GM13977 (cell line): ENCODE data around the gene TM4SF1.

ENCODE experiments used
- DNase-seq: peaks from one replicate; pipeline ENCODE4 v3.0.0; 2012; ENCODE audit warnings: low spot score
- CTCF ChIP-seq: IDR thresholded peaks from 2 replicates; pipeline ENCODE4 v1.5.1; 2012; ENCODE audit warnings: mild to moderate bottlenecking, control low read depth; ENCODE audit not compliant: insufficient read depth; ENCODE audit errors: extremely low read depth, missing control alignments
- in situ Hi-C: fragments of 300-500 bp; cut with MboI; formaldehyde crosslinking; loops from one replicate; pipeline ENCODE4 v1.12.0; 2022; ENCODE audit warnings: low sequenced_read_pairs, low pct_unique_long_range_greater_than_20kb, mixed read lengths, inconsistent platforms; ENCODE audit not compliant: unreplicated experiment

TM4SF1 gene

GRCh38 chr3:149417174-149417573, 39.7 kb upstream of the TM4SF1 start:
- in situ Hi-C loops = no loop called here
- no peak for TF ChIP-seq CTCF
- DNase-seq = peak; percentile 30

GRCh38 chr3:149415484-149415883, 38.0 kb upstream of the TM4SF1 start:
- in situ Hi-C loops = no loop called here
- TF ChIP-seq CTCF = no peak
- no peak for DNase-seq

- in situ Hi-C loops = no loop called here
Measured at GRCh38 chr3:149414557-149415231, 37.2 kb upstream of the TM4SF1 start.

GRCh38 chr3:149411583-149411982, 34.1 kb upstream of the TM4SF1 start:
- in situ Hi-C loops = no loop called here
- no peak for TF ChIP-seq CTCF
- no peak for DNase-seq

More at GRCh38 chr3:149414557-149415231, 37.2 kb upstream of the TM4SF1 start:
- DNase-seq = peak; percentile 9
- TF ChIP-seq CTCF = no peak

- no peak for TF ChIP-seq CTCF
- in situ Hi-C loops = no loop called here
- no peak for DNase-seq
Measured at GRCh38 chr3:149409351-149409750, 31.9 kb upstream of the TM4SF1 start.

GRCh38 chr3:149407898-149408297, 30.4 kb upstream of the TM4SF1 start:
- TF ChIP-seq CTCF = no peak
- no peak for DNase-seq
- in situ Hi-C loops = no loop called here
